GM18499 (cell line): Measurements from ENCODE around the gene MAML2.

Source experiments
- ATAC-seq: cut with Tn5 transposase; IDR thresholded peaks from one replicate; pipeline ENCODE4 v1.9.1; 2021; ENCODE audit warnings: moderate number of reproducible peaks; ENCODE audit not compliant: insufficient read depth, unreplicated experiment

Gene MAML2

GRCh38 chr11:96010683-96011082, 332.3 kb downstream of the MAML2 start:
- no peak for ATAC-seq

GRCh38 chr11:96008161-96008720, 334.8 kb downstream of the MAML2 start:
- no peak for ATAC-seq

GRCh38 chr11:96006037-96006436, 337.0 kb downstream of the MAML2 start:
- ATAC-seq, result no peak

- no peak for ATAC-seq
Measured at GRCh38 chr11:96004862-96005261, 338.1 kb downstream of the MAML2 start.

GRCh38 chr11:96002754-96003290, 340.2 kb downstream of the MAML2 start:
- ATAC-seq, result no peak

- ATAC-seq, result no peak
Measured at GRCh38 chr11:96002339-96002738, 340.7 kb downstream of the MAML2 start.

- ATAC-seq, result no peak
Measured at GRCh38 chr11:96001037-96001436, 342.0 kb downstream of the MAML2 start.

- ATAC-seq, result no peak
Measured at GRCh38 chr11:95999711-96000406, 343.1 kb downstream of the MAML2 start.

- ATAC-seq, result no peak
Measured at GRCh38 chr11:95996621-95997235, 346.3 kb downstream of the MAML2 start.

GRCh38 chr11:95994329-95994728, 348.7 kb downstream of the MAML2 start:
- no peak for ATAC-seq

- ATAC-seq, result no peak
Measured at GRCh38 chr11:95993438-95994298, 349.3 kb downstream of the MAML2 start.

- ATAC-seq, result no peak
Measured at GRCh38 chr11:95991545-95991944, 351.4 kb downstream of the MAML2 start.

GRCh38 chr11:95991101-95991500, 351.9 kb downstream of the MAML2 start:
- no peak for ATAC-seq

GRCh38 chr11:95989780-95990179, 353.2 kb downstream of the MAML2 start:
- ATAC-seq, result no peak

GRCh38 chr11:95989076-95989605, 353.9 kb downstream of the MAML2 start:
- ATAC-seq, result no peak

GRCh38 chr11:95985174-95985808, 357.7 kb downstream of the MAML2 start:
- no peak for ATAC-seq

GRCh38 chr11:95984072-95984471, 358.9 kb downstream of the MAML2 start:
- no peak for ATAC-seq

- no peak for ATAC-seq
Measured at GRCh38 chr11:95977534-95978174, 365.3 kb downstream of the MAML2 start.

GRCh38 chr11:95976550-95976949, 366.4 kb downstream of the MAML2 start:
- no peak for ATAC-seq
